GM19467 (cell line): Measurements from ENCODE around the gene ABHD12B.
"Not testable (repeated sequence)": the region's sequence is repeated elsewhere in the genome, so short reads cannot be mapped to it uniquely, and the experiment has no call there.

Experiments used
- ATAC-seq: cut with Tn5 transposase; IDR thresholded peaks from one replicate; pipeline ENCODE4 v1.9.1; 2021; ENCODE audit warnings: mild to moderate bottlenecking, moderate library complexity; ENCODE audit not compliant: unreplicated experiment

ABHD12B gene

GRCh38 chr14:50932156-50932555 lies 60.3 kb downstream of the ABHD12B start:
- no peak for ATAC-seq

DNA sequence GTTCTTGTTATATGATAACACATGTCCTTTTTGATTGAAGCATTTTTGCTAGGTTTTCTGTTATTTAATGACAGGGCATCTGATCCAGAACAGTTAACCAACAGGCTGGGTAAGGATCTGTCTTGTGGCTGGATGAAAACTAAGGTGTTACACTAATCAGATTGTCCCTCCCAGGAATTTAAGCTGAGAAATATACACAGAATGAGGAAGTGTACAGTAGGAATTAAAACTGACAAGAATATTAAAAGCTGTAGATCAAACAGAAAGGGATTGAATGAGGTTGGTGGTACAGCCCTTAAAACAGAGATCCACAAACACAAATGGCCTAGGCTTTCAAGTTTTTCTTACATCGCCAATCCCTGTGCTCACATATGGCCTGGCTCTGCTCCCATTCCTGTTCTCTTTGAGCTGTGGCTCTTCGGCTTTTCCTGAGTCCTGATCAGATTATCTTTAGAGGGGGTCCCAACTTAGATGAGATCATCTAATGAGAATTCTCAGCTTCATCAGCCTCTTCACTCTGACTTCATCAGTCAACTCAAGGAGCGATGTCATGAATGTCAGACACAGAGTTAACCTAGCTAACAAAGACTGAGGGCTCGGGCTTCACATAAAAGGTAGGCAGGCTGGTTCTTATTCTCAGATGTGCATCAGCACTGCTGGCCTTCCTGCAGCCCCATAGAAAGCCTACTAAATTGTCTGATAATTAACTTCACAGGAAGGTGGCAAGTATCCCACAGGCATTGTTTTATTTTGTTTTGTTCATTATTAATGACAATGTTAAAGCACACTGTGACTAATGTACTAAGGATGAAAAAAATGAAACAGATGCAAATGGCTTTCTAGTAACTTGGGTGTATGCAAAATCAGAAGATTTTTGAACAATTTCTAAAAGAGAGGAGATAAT lies 61.0 kb downstream of the ABHD12B start:
- ATAC-seq = no peak

DNA sequence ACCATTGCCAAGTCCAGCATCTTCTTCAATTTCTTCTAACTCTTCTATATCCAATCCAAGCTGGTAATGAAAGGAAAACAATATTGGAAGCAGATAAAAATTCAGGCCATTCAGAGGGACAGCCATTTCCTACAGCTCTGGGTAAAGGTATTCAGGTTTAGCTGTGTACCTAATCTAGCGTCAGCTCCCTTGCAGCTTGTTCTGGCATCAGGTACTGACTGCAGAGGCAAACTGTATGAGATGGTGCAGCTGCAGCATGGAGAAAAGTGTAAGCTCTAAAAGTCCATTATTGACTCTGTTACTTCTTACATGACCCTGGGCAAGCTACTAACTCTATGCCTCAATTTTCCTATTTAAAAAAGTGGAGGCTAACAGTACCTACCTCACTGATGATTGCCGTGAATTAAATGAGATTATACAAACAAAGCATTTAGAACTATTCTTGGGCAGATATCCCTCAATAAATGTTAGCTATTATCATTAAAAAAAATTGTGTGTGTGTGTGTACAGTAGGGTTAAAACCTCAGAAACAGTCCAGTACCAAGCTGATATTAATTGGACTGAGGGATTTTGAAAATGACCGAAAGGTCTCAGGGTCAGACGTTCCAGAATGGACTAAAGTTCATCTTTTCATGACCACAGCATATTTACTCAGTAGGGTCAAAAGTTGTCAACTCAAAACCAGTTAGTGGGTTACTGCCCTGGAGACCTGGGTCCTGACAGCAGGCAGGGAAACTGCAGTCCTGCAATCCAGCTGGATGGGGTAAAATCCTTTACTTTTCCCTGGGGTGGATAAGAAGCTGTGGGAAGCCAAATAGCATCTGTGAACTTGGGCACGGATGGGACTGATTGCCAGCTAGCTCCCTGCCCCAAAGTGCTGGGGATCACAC lies 63.5 kb downstream of the ABHD12B start:
- ATAC-seq = no peak

GRCh38 chr14:50936016-50936340 lies 64.1 kb downstream of the ABHD12B start:
- no peak for ATAC-seq

- ATAC-seq = no peak
Observed at GRCh38 chr14:50936882-50937281, 65.0 kb downstream of the ABHD12B start.

- ATAC-seq = no peak
Observed at GRCh38 chr14:50937325-50937724, 65.5 kb downstream of the ABHD12B start.

- ATAC-seq = no peak
Observed at GRCh38 chr14:50937800-50938199, 65.9 kb downstream of the ABHD12B start.

DNA sequence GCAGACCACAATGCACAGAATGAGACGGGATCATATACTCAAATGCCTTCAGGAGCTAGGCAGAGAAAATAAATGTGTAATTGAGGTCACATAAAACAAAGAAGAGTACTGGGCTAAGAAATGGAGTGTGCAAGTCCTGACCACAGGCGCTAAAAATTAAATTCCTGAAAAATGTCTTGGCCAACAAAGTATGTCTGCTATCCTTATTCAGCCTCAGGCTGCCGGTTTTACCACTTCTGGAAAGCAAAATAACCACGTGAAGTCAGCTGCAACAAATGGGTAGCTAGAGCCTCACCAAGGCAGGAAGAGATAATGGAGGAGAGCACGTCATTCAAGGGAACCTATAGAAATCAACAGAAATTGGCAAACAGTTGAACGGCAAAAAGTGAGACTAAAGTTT lies 69.3 kb downstream of the ABHD12B start:
- ATAC-seq = no peak

- ATAC-seq = not testable (repeated sequence)
Observed at GRCh38 chr14:50941638-50942037, 69.8 kb downstream of the ABHD12B start.

- no peak for ATAC-seq
Observed at GRCh38 chr14:50943261-50943942, 71.5 kb downstream of the ABHD12B start.

DNA sequence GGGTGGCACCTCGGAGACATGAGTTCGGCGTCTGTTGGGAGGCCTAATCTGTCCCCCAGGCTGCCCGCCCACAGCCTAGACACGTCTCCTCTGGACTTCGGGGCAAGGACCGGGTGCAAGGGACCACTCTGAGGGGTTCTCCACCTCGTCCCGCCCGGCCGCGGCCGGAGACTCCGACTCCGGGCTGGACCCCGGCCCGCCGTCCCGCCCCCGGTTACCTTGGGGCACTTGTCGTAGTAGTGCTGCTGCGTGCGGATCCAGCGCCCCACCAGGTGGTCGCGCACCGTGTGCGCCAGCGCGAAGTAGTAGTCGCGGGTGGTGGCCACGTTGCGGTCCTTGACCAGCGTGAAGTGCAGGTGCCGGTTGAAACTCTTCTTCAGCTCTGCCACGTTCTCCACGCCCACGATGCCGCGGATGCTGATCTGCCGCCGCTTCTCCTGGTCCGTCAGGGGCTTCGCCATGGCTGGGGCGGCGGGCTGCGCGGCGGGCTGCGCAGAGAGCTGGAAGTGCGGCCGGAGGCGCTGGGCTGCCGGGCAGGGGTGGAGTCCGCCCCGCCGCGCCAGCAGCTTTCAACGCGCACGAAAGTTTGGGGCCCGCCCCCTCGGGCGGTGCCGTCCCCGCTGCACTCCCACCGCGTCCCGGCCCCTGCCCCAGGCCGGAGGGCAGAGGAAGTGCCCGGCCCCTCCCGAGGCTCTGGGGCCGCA lies 72.2 kb downstream of the ABHD12B start, which contains the start of gene PYGL:
TSS of gene PYGL (minus strand) at position 541 of the 704 bp plus-strand sequence. CDS start at position 461, 80 bp downstream.
- ATAC-seq = peak; percentile 50

DNA sequence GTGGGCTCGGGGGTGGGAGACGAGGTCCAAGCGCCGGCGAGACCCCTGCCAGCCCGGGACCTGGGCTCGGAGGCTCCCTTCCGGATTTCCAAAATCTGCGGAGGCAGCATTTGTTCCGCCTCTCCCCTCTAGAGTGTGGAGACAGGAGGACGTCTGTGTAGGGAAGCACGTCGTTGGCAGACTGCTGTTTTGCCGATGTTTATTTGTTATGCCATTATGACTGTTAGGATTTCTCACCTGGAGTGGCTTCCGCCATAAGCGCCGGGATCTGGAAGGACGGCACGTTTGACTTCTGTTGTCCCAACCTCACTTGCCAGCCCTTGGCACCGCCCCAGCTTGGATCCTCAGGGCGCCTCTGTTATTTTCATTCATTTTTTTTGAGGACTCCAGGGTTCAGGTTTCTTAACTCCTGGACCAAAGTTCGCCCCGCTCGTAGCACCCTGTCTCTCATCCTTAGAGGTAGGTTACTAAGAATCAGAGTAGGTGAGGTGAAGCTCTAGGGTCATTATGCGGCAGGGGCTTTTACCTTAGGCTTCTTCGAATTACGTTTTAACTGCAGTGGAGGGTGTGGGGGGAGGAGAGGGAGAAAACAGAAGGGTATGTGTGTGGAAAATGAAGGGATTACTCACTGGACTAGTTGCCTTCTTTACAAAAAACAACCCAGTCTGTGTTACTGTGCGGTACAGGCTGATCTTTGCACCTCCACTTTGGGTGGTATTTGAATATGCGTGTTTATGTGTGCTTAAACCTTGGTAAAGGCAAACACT lies 73.0 kb downstream of the ABHD12B start:
- no peak for ATAC-seq

DNA sequence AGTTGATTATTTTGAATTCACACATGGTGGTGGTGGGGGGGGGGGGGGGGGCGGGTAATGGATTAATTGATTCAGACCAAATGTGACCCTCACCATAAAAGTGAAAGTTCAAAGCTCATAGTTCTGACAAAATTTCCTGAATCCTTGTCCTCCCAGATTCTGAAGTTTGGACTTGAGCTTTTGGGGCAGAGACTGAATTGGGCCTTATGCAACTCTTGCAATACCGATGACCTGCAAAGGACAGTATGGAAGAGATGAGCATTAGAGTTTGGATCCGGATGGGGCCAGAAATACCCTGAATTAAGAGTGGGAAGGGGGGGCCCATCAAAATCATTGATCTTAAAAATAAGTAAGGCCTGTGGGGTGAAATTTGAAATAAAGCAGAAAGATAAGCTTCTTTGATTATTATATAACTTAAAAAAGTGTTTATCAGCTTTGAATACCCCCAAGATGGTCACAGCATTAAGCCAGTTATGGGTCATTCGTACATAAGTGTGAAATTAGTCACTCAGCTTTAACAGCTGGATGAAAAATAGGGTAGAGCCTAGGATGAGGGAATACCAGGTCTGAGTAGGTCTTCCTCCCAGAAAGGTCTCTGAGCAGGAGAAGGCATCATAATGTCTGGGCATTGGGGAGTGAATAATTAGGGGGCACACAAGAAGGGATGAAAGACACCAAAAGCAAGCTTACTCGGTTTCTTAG lies 74.5 kb downstream of the ABHD12B start:
- no peak for ATAC-seq

DNA sequence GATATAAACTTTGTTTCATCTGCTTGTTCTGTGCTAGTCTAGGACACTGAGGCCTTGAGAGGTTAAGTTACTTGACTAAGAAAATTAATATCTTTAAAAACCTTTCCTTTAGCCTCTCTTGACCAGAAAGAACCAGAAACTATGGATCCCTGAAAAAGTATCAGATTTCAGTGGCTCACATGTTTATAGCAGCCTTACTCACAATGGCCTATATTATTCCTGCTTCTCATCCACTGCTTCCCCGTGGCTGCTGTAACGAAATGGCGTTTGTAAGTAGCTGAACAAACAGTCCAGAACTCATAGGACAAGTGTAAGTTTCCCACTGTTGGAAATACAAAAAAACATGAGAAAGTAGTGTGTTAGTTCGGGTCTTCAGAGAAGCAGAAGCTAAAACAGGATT lies 75.6 kb downstream of the ABHD12B start:
- ATAC-seq = no peak

GRCh38 chr14:50948205-50948604 lies 76.4 kb downstream of the ABHD12B start:
- ATAC-seq = no peak

DNA sequence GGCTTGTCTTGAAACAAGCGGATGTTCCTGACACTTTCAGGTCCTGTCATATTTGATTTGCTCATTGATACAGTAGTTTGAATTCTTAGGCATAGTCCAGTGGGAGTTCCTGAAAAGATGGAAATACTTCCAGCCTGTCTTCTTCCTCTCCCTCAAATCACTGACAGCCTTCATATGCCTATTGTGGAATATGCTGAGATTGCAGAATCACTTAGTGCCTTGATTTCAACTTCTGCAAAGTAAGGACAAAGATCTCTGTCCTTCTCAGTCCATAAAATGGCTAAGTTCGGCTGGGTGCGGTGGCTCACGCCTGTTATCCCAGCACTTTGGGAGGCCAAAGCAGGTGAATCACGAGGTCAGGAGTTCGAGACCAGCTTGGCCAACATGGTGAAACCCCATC lies 79.2 kb downstream of the ABHD12B start:
- ATAC-seq = no peak

GRCh38 chr14:50953502-50953901 lies 81.6 kb downstream of the ABHD12B start:
- no peak for ATAC-seq
